ENCODE measurements around the gene C18orf63.
A peak's percentile ranks its signal among the peaks of the same experiment; 100 is the strongest.

C18orf63 gene

GRCh38 chr18:74375999-74376398 is 60.4 kb downstream of the C18orf63 start:
- no peak overlapping the region for H3K27ac Mint-ChIP-seq (ENCODE audit: low read depth)
- H3K27me3 Mint-ChIP-seq, result peaks cover 3% of the 10 kb centered on the region
- peaks cover 35% of the 10 kb centered on the region for H3K4me1 Mint-ChIP-seq
- ATAC-seq (replicated peaks; ENCODE audit: extremely low read depth, poor library complexity, severe bottlenecking) (no peak), DNase-seq (ENCODE audit: low spot score in 2 of 2) (peak in 1 of 2 donors; percentile 4)
- H3K9me3 Mint-ChIP-seq, result no peaks in the 10 kb centered on the region
- H3K36me3 Mint-ChIP-seq (ENCODE audit: insufficient read depth), result peaks cover 7% of the 10 kb centered on the region
- no peak overlapping the region for H3K4me3 Mint-ChIP-seq

- peak overlapping the region; percentile 56 for H3K27ac Mint-ChIP-seq (ENCODE audit: low read depth)
- DNase-seq (ENCODE audit: low spot score in 2 of 2), result peak in 1 of 2 donors; percentile 2
- H3K27me3 Mint-ChIP-seq, result no peaks in the 10 kb centered on the region
- peaks cover 7% of the 10 kb centered on the region for H3K36me3 Mint-ChIP-seq (ENCODE audit: insufficient read depth)
- peaks cover 30% of the 10 kb centered on the region for H3K4me1 Mint-ChIP-seq
- no peaks in the 10 kb centered on the region for H3K9me3 Mint-ChIP-seq
- no peak for ATAC-seq (replicated peaks; ENCODE audit: extremely low read depth, poor library complexity, severe bottlenecking)
- peak overlapping the region; percentile 1 for H3K4me3 Mint-ChIP-seq
These were observed 60.9 kb downstream of the C18orf63 start for GRCh38 chr18:74376523-74376922.

DNA sequence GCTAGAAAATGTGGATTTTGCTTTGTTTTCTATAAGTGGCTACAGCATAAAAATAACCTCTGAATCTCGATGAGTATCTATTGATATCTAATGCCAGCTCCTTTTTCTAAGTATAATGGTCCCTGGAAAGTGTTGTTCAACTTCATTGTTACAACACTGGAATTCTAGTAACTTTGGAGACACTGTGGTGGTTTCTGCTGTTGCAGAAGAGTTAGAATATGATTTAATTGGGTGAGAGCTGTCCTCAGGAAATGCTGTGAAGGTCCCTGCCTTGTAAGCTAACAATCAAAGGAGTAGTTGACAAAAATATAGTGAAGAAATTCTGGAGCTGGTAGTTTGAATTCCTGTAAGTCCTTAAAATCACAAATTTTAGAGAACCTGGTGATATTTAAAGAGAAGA is 62.1 kb downstream of the C18orf63 start:
- no peak for ATAC-seq (replicated peaks; ENCODE audit: extremely low read depth, poor library complexity, severe bottlenecking)
- DNase-seq (ENCODE audit: low spot score in 2 of 2), result no peak
- Mint-ChIP-seq H3K4me3 (no peak overlapping the region), H3K27me3 (no peaks in the 10 kb centered on the region), H3K9me3 (no peaks in the 10 kb centered on the region), H3K36me3 (ENCODE audit: insufficient read depth) (peaks cover 5% of the 10 kb centered on the region), H3K27ac (ENCODE audit: low read depth) (no peak overlapping the region), H3K4me1 (peaks cover 21% of the 10 kb centered on the region)

DNA sequence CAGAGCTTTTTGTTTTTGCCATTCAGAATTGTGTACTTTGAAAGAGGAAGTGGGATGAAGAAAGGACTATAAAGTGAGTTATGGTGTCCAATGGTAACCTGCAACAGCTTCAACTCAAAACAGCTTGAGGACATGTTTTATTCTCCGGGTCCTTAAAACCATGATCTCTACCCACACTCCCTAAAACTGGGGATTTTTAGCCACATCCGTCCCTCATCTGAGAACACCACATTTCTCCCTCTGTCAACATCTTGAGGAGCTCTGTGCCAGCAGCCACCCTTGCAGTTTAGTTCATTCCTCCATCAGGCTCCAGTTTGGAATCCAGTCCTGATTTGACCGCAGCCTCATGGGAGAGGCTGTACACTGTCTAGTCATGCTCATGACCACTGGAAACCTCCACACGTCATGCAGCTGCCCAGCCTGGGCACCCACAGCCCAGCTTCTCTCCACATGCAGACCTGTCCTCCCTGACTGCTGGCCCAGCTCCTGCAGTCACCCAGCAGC is 62.6 kb downstream of the C18orf63 start:
- Mint-ChIP-seq H3K4me1 (peaks cover 21% of the 10 kb centered on the region), H3K4me3 (no peak overlapping the region), H3K9me3 (no peaks in the 10 kb centered on the region), H3K36me3 (ENCODE audit: insufficient read depth) (peaks cover 2% of the 10 kb centered on the region), H3K27me3 (no peaks in the 10 kb centered on the region), H3K27ac (ENCODE audit: low read depth) (no peak overlapping the region)
- peak; percentile 19 for ATAC-seq (replicated peaks; ENCODE audit: extremely low read depth, poor library complexity, severe bottlenecking)
- peak in 1 of 2 donors; percentile 10 for DNase-seq (ENCODE audit: low spot score in 2 of 2)

DNA sequence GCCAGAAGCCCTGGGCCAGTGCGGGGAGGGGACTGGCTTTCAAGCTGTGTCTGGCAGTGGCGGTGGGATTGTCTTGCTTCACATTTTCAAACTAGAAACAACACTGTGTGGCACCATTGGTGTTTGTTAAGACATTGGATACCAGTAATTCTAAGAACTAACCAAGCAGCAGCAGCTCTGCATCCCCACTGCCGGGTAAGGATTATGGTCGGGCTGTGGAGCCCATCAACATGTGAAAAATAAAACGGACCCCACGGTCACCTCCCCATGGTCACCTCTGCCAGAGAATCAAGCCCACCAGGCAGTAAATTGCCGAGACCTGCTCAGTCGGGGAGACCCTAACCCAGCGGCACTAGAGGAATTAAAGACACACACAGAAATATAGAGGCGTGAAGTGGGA is 65.3 kb downstream of the C18orf63 start:
- Mint-ChIP-seq H3K9me3 (no peaks in the 10 kb centered on the region), H3K36me3 (ENCODE audit: insufficient read depth) (no peaks in the 10 kb centered on the region), H3K27me3 (peaks cover 11% of the 10 kb centered on the region), H3K4me3 (no peak overlapping the region), H3K4me1 (peaks cover 12% of the 10 kb centered on the region), H3K27ac (ENCODE audit: low read depth) (no peak overlapping the region)
- no peak for ATAC-seq (replicated peaks; ENCODE audit: extremely low read depth, poor library complexity, severe bottlenecking)
- DNase-seq (ENCODE audit: low spot score in 2 of 2), result peak in 1 of 2 donors; percentile 8

DNA sequence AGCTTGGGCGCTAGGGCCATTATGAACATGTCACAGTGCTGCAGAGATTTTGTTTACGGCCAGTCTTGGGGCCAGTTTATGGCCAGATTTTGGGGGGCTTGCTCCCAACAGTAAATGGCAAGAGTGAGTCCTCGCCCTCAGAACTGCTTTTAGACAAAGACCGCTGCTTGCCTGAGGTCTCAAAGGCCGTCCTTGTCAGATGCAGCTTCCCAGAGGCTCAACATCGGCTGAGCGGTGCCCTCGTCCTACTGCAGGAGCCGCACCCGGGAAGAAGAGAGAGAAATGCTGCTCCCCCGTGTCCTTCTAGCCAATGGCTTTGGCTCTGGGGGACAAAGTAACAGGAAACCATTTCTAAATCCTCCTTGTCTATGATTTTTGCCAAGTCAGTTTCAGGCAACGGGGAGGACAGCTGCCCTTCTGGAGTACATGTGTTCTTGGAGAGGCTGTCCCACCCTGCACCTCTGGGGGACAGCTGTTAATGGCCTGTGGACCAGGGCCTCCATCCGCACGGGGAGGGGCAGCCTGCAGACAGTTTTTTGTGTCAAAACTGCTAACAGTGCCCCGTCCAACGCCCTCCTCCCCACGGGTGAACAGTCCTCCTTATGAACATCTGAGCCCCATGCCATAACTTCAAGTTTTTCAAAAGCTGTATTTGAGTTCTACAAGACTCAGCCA is 66.1 kb downstream of the C18orf63 start:
- H3K4me3 Mint-ChIP-seq, result no peak overlapping the region
- H3K9me3 Mint-ChIP-seq, result no peaks in the 10 kb centered on the region
- H3K36me3 Mint-ChIP-seq (ENCODE audit: insufficient read depth), result no peaks in the 10 kb centered on the region
- peaks cover 12% of the 10 kb centered on the region for H3K4me1 Mint-ChIP-seq
- peak in 1 of 2 donors; percentile 7 for DNase-seq (ENCODE audit: low spot score in 2 of 2)
- no peak overlapping the region for H3K27ac Mint-ChIP-seq (ENCODE audit: low read depth)
- no peak for ATAC-seq (replicated peaks; ENCODE audit: extremely low read depth, poor library complexity, severe bottlenecking)
- peaks cover 14% of the 10 kb centered on the region for H3K27me3 Mint-ChIP-seq

GRCh38 chr18:74382481-74383017 is 66.9 kb downstream of the C18orf63 start:
- H3K9me3 Mint-ChIP-seq, result no peaks in the 10 kb centered on the region
- peaks cover 22% of the 10 kb centered on the region for H3K27me3 Mint-ChIP-seq
- H3K36me3 Mint-ChIP-seq (ENCODE audit: insufficient read depth), result no peaks in the 10 kb centered on the region
- DNase-seq (ENCODE audit: low spot score in 2 of 2) (no peak), ATAC-seq (replicated peaks; ENCODE audit: extremely low read depth, poor library complexity, severe bottlenecking) (no peak)
- peaks cover 12% of the 10 kb centered on the region for H3K4me1 Mint-ChIP-seq
- H3K27ac Mint-ChIP-seq (ENCODE audit: low read depth), result no peak overlapping the region
- no peak overlapping the region for H3K4me3 Mint-ChIP-seq

DNA sequence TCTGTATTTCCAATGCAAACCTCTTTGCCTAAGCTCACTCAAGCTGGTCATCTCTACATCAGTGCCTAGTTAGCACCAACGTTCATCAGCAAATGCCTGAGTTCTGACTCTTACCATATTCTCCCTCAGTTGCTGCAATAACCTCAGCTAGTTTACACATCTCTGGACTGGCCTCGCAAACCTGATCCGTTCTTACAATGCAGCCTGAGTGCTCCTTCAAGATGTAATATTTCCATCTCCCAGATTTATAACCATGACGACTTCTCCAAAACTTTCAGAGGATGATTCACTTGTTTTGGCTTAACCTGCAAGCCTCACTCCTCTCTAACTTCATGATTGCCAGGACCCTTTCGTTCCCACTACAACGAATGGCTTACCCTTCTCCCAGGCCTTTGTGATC is 71.7 kb downstream of the C18orf63 start:
- H3K4me1 Mint-ChIP-seq, result no peaks in the 10 kb centered on the region
- no peaks in the 10 kb centered on the region for H3K36me3 Mint-ChIP-seq (ENCODE audit: insufficient read depth)
- no peak overlapping the region for H3K4me3 Mint-ChIP-seq
- peaks cover 30% of the 10 kb centered on the region for H3K27me3 Mint-ChIP-seq
- DNase-seq (ENCODE audit: low spot score in 2 of 2) (no peak), ATAC-seq (replicated peaks; ENCODE audit: extremely low read depth, poor library complexity, severe bottlenecking) (no peak)
- H3K9me3 Mint-ChIP-seq, result no peaks in the 10 kb centered on the region
- no peak overlapping the region for H3K27ac Mint-ChIP-seq (ENCODE audit: low read depth)

DNA sequence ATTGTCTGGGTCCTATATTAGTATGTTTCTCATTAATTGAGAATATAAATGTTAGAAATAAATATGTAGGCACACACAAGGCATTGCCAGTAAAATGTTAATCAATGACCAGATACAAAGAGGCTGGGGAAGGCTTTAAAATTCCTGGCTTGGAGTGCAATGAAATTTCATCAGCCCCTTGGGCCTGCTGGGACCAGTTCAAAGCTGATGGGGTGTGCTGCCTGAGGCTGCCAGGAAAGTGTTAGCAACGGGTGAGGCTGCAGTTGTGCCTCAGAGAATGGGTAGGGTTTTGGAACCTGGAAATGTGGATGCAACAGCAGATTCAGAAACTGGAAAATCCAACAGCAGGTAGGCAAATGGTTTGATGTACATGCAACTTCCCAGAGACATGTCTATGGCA is 72.6 kb downstream of the C18orf63 start:
- no peaks in the 10 kb centered on the region for H3K4me1 Mint-ChIP-seq
- H3K27ac Mint-ChIP-seq (ENCODE audit: low read depth), result no peak overlapping the region
- no peak for ATAC-seq (replicated peaks; ENCODE audit: extremely low read depth, poor library complexity, severe bottlenecking)
- H3K27me3 Mint-ChIP-seq, result peaks cover 38% of the 10 kb centered on the region
- no peaks in the 10 kb centered on the region for H3K36me3 Mint-ChIP-seq (ENCODE audit: insufficient read depth)
- H3K9me3 Mint-ChIP-seq, result no peaks in the 10 kb centered on the region
- H3K4me3 Mint-ChIP-seq, result no peak overlapping the region
- DNase-seq (ENCODE audit: low spot score in 2 of 2), result no peak

DNA sequence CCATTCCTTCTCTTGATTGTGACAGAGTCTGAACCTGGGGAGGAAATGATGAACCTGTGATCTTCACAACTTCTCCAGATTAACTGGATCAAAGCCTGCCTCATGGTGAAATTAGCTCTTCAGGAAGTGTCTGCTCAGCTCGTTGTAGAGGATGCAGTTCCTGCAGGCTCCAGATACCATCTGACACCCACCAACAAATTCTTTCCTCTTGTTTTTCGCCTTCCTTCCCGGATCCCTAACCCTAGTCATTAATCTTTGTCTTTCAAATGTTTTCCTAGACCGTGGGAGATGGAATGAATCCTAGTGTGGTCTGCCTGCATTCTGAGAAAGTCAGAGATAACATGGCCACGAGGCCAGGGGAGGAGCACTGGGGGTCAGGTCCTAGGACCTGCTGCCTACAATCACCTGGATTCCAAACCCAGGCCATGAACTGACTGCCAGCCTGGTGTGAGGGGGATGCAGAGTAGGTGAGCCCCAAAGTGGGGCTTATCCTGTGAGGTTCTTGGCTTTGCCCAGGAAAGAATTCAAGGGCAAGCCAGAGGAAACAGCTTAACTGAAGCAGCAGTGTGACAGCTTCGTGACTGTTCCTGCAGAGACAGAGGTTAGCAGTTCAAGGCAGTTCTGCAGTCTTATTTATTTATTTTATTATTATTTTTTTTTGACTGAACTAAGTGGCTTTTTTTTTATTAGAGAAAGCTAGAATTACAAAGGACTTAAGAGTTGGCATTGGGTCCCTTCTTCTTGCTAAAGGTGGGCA is 73.7 kb downstream of the C18orf63 start:
- no peak overlapping the region for H3K4me3 Mint-ChIP-seq
- H3K27ac Mint-ChIP-seq (ENCODE audit: low read depth), result no peak overlapping the region
- no peak for ATAC-seq (replicated peaks; ENCODE audit: extremely low read depth, poor library complexity, severe bottlenecking)
- peaks cover 49% of the 10 kb centered on the region for H3K27me3 Mint-ChIP-seq
- H3K36me3 Mint-ChIP-seq (ENCODE audit: insufficient read depth), result no peaks in the 10 kb centered on the region
- H3K9me3 Mint-ChIP-seq, result no peaks in the 10 kb centered on the region
- H3K4me1 Mint-ChIP-seq, result no peaks in the 10 kb centered on the region
- DNase-seq (ENCODE audit: low spot score in 2 of 2), result no peak

DNA sequence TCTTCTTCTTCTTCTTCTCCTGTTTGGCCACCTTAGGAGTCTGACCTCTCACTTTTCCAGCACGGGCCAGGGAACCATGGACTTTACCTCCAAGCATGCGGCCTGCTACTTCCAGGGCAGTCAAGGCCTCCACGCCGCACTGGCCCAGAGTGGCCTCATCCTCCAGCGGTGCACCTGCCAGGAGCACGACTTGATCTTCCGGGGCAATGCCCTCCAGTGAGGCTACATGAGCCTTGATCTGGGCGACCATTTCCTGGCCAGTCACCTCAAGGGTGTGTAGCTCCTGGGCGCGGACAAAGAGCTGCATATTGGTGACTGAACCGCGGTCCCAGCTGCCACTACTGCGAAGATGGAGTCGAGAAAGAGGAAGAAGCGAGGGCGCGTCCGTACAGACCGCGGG is 74.4 kb downstream of the C18orf63 start:
- Mint-ChIP-seq H3K9me3 (no peaks in the 10 kb centered on the region), H3K27ac (ENCODE audit: low read depth) (no peak overlapping the region), H3K36me3 (ENCODE audit: insufficient read depth) (no peaks in the 10 kb centered on the region), H3K4me1 (no peaks in the 10 kb centered on the region), H3K4me3 (no peak overlapping the region), H3K27me3 (peaks cover 49% of the 10 kb centered on the region)
- no peak for DNase-seq (ENCODE audit: low spot score in 2 of 2)
- no peak for ATAC-seq (replicated peaks; ENCODE audit: extremely low read depth, poor library complexity, severe bottlenecking)

- no peak for DNase-seq (ENCODE audit: low spot score in 2 of 2)
- ATAC-seq (replicated peaks; ENCODE audit: extremely low read depth, poor library complexity, severe bottlenecking), result no peak
- Mint-ChIP-seq H3K27me3 (peaks cover 54% of the 10 kb centered on the region), H3K4me3 (no peak overlapping the region), H3K9me3 (no peaks in the 10 kb centered on the region), H3K36me3 (ENCODE audit: insufficient read depth) (no peaks in the 10 kb centered on the region), H3K4me1 (no peaks in the 10 kb centered on the region), H3K27ac (ENCODE audit: low read depth) (no peak overlapping the region)
These were observed 75.3 kb downstream of the C18orf63 start for GRCh38 chr18:74390900-74391299.

- peaks cover 53% of the 10 kb centered on the region for H3K27me3 Mint-ChIP-seq
- no peak overlapping the region for H3K27ac Mint-ChIP-seq (ENCODE audit: low read depth)
- no peaks in the 10 kb centered on the region for H3K36me3 Mint-ChIP-seq (ENCODE audit: insufficient read depth)
These were observed 76.7 kb downstream of the C18orf63 start for GRCh38 chr18:74392323-74392722.

More at GRCh38 chr18:74392323-74392722, 76.7 kb downstream of the C18orf63 start:
- DNase-seq (ENCODE audit: low spot score in 2 of 2), result no peak
- ATAC-seq (replicated peaks; ENCODE audit: extremely low read depth, poor library complexity, severe bottlenecking), result no peak
- Mint-ChIP-seq H3K9me3 (no peaks in the 10 kb centered on the region), H3K4me1 (no peaks in the 10 kb centered on the region), H3K4me3 (no peak overlapping the region)
